ENCODE measurements around the gene ADCY10.

ADCY10 gene, protein sequence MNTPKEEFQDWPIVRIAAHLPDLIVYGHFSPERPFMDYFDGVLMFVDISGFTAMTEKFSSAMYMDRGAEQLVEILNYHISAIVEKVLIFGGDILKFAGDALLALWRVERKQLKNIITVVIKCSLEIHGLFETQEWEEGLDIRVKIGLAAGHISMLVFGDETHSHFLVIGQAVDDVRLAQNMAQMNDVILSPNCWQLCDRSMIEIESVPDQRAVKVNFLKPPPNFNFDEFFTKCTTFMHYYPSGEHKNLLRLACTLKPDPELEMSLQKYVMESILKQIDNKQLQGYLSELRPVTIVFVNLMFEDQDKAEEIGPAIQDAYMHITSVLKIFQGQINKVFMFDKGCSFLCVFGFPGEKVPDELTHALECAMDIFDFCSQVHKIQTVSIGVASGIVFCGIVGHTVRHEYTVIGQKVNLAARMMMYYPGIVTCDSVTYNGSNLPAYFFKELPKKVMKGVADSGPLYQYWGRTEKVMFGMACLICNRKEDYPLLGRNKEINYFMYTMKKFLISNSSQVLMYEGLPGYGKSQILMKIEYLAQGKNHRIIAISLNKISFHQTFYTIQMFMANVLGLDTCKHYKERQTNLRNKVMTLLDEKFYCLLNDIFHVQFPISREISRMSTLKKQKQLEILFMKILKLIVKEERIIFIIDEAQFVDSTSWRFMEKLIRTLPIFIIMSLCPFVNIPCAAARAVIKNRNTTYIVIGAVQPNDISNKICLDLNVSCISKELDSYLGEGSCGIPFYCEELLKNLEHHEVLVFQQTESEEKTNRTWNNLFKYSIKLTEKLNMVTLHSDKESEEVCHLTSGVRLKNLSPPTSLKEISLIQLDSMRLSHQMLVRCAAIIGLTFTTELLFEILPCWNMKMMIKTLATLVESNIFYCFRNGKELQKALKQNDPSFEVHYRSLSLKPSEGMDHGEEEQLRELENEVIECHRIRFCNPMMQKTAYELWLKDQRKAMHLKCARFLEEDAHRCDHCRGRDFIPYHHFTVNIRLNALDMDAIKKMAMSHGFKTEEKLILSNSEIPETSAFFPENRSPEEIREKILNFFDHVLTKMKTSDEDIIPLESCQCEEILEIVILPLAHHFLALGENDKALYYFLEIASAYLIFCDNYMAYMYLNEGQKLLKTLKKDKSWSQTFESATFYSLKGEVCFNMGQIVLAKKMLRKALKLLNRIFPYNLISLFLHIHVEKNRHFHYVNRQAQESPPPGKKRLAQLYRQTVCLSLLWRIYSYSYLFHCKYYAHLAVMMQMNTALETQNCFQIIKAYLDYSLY (N-terminal part only)

DNA sequence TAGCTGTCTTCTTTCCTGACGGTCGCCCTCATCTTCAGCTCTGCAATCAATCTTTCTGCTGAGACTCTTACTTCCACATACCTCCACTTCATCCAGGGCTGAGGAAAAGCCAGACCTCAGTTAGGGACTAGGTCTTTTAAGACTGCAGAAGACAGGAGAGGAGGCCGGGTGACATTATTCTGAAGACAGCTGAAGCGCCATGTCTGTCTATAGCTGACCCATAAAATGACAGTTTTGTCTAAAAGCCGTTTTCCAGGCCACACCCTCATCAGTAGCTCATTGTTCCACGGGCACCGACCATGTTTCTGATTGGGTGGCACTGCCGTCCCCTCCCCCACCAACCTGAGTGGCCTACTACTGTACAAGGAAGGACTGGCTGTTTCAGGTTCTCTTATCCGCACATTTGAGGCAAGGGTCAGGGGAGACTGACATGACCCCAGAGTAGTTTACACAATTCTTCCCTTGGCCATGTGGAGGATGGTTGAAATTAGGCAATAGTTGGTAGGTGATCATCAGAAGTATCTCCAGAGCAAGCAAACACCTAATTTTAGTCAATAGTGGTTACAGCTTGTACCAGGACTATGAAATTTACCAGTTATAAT is at the start of gene ADCY10:
Gene ADCY10, minus strand, starts transcription at position 240 of the 602 bp plus-strand sequence. CDS start 8,994 bp downstream, outside the sequence.
- no peak for DNase-seq
- in situ Hi-C loops (cut with MboI; ENCODE audit: low pct_unique_long_range_greater_than_20kb, low sequenced_read_pairs), result no loop called here

DNA sequence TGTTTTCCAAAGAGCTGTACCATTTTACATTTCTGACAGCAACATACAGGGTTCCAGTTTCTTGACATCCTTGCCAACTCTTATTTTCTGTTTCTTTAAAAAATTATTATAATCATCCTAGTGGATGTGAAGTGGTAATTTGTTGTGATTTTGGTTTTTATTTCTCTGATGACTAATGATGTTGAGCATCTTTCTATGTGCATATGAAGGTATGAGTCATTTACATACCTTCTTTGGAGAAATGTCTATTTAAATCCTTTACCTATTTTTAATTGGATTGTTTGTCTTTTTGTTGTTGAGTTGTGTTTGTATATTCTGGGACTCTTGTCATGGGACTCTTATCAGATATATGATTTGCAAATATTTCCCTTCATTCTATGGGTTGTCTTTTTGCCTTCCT is 43.8 kb upstream of the ADCY10 start:
- in situ Hi-C loops (cut with MboI; ENCODE audit: low pct_unique_long_range_greater_than_20kb, low sequenced_read_pairs), result no loop called here
- no peak for DNase-seq

DNA sequence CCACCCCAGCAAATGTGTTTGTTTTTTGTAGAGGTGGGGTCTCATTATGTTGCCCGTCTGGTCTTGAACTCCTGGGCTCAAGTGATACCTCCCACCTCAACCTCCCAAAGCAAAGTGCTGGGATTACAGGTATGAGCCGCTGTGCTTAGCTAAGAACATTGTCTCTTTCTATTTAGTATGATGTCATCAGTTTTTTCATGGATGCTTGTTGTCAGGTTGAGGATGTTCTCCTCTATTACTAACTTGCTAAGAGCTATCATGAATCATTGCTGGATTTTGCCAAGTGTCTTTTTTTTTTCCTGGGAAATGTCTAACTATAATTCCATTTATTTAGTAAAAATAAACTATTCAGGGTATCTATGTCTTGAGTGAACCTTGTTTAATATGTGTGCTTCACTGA is 42.0 kb upstream of the ADCY10 start:
- in situ Hi-C loops (cut with MboI; ENCODE audit: low pct_unique_long_range_greater_than_20kb, low sequenced_read_pairs), result no loop called here
- DNase-seq, result no peak

DNA sequence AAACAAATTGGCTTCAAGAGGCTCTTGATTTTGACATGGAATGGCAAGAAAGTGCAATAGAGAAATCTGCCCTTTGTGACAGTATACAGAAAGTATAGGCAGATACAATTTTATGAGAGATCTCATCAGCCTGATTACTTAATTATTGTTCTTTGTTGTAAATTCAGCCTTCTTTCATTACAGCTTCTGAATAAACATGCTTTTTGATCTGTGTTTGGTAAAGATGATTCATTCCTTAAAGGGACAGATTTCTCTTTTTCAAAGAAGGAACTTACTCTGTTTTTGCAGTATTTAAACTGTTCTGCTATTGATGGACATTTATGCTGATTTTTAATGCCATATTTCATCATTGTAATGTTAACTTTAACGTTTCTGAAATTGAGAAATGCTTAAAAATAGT is 36.6 kb upstream of the ADCY10 start:
- in situ Hi-C loops (cut with MboI; ENCODE audit: low pct_unique_long_range_greater_than_20kb, low sequenced_read_pairs), result no loop called here
- no peak for DNase-seq

DNA sequence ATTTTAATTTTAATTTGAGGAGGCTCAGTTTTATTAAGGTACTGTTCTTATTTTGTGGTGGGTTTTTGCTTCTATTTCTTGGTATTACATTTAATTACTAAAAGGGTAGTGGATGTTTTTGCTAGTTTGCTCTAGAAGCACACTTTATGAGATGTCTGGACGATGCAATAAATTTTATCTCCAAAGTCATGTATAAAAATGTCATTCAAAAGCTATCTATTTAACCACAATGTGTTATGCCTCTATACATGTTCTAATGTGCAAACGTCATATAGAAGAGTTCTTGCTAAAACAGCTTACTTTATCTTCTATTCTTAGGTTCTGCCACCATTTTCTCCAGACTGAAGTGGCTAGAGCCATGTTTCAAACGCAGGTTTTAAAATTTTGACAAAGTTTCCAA is 35.9 kb upstream of the ADCY10 start:
- no peak for DNase-seq
- in situ Hi-C loops (cut with MboI; ENCODE audit: low pct_unique_long_range_greater_than_20kb, low sequenced_read_pairs), result no loop called here

DNA sequence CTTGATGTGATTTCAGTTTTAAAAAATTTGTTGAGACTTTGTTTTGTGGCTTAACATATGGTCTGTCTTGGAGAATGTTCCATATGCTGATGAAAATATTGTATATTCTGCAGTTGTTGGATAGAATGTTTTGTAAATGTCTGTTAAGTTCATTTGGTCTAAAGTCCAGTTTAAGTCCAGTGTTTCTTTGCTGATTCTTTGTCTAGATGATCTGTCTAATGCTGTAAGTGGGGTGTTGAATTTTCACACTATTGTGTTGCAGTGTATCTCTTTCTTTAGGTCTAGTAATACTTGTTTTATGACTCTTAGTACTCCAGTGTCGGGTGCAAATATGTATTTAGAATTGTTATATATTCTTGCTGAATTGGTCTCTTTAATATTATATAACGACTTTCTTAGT is 33.8 kb upstream of the ADCY10 start:
- in situ Hi-C loops (cut with MboI; ENCODE audit: low pct_unique_long_range_greater_than_20kb, low sequenced_read_pairs), result no loop called here
- no peak for DNase-seq

DNA sequence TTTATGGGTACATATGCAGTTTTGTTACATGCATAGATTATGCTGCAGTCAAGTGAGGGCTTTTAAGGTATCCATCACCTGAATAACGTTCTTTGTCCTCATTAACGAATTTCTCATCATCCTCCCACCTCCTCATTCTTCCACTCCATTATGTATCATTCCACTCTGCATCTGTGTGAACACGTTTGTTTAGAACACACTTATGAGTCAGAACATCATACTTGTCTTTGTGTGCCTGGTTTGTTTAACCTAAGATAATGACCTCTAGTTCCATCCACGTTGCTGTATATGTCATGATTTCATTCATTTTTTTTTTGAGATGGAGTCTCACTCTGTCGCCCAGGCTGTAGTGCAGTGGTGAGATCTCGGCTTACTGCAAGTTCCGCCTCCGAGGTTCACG is 29.6 kb upstream of the ADCY10 start:
- in situ Hi-C loops (cut with MboI; ENCODE audit: low pct_unique_long_range_greater_than_20kb, low sequenced_read_pairs), result no loop called here
- DNase-seq, result no peak

DNA sequence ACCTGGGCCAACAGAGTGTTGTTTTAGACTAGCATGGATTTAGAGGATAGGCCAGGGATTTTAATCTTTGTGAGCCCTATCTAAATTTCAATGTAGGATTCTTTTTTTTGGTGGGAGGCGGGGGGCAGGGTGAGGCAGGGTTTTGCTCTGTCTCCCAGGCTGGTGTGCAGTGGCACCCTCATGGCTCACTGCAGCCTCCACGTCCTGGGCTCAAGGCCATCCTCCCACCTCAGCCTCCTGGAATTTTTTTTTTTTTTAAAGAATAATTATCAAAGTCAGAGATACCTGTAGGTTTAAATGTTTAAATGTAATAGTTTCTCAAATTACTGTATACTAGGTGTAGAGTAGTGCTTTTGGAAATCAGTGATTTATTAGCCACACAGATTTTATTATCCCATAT is 26.3 kb upstream of the ADCY10 start:
- in situ Hi-C loops (cut with MboI; ENCODE audit: low pct_unique_long_range_greater_than_20kb, low sequenced_read_pairs), result no loop called here

DNA sequence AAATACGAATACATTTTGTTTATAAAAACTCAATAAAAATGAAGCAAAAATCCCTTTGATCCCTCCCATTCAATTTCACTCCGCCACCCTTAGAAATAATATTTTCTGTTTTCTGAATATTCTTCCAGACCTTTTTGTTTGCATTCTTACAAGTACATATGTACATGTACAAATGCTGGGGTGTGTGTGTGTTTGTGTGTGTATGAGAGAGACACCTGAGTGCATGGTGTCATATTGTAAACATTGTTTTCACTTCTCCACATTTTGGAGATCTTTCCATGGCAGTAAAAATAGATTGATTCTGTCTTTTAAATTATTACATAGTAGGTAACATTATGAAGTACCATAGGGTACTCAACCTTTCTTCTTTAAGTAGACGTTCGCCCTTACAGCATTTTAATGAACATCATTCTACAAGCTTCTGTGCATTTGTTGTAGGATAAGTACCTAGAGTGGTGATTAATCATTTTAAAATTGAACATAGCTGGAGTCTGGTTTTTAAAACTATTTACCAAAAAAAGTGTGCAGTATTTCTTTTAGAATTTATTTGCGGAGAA is 24.2 kb upstream of the ADCY10 start:
- in situ Hi-C loops (cut with MboI; ENCODE audit: low pct_unique_long_range_greater_than_20kb, low sequenced_read_pairs), result no loop called here
- DNase-seq, result peak; percentile 40

More for the DNA sequence above, 26.3 kb upstream of the ADCY10 start:
- no peak for DNase-seq

DNA sequence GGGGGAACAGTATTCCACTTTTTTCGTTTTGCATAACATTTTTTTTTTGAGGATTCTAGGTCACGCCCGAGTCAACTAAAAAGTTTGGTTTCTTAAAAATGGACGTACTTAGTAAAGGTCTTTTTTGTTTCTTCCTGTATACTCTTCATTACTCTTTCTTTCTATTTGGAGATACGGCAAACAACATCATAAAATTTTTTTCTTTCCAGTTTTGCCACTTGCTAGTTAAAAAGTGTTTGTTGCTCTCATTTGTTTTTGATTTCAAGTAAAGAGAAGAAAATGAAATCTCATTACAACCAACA is 23.7 kb upstream of the ADCY10 start:
- DNase-seq, result no peak
- in situ Hi-C loops (cut with MboI; ENCODE audit: low pct_unique_long_range_greater_than_20kb, low sequenced_read_pairs), result no loop called here

DNA sequence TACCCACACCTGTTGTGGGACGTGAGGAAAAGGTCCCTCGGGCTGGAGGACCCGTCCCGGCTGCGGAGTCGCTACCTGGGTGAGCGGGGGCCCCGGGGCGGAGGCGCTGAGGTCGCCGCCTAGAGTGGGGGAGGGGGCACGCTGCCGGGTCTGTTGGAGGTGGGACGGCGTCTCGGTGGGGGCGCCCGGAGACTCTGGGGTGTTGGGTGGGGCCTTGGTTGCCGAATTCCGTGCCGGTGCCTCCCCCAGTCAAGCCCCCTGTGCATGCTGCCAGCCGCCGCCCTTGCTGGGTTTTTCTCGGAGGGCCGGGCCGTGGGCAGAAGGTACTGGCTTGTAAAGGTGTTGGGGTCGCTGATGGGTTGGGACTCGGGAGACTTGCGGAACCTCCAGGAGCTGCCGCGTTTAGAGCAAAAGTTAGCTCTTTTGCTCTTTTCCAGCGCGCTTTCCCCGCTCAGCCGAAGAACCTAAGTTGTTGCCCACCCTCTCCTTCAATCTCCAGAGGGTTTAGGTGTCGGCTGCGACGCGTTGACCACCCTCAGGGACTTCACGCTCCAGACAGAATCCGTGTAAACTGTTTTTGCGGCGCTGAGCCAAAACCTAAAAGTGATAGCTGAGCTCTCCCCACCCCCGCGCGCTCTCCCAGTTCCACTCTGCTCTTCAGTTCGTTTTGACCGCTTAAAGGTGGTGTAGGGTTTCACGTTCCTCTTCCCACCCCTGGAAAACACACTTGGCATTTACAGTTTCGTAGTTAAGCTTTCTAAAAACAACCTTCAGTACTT is 23.2 kb upstream of the ADCY10 start, which contains the start of gene MPC2:
Gene MPC2, minus strand, starts transcription at position 143 of the 779 bp plus-strand sequence. CDS start 1,231 bp downstream, outside the sequence.
- peak; percentile 82 for DNase-seq
- in situ Hi-C loops (cut with MboI; ENCODE audit: low pct_unique_long_range_greater_than_20kb, low sequenced_read_pairs), result no loop called here

DNA sequence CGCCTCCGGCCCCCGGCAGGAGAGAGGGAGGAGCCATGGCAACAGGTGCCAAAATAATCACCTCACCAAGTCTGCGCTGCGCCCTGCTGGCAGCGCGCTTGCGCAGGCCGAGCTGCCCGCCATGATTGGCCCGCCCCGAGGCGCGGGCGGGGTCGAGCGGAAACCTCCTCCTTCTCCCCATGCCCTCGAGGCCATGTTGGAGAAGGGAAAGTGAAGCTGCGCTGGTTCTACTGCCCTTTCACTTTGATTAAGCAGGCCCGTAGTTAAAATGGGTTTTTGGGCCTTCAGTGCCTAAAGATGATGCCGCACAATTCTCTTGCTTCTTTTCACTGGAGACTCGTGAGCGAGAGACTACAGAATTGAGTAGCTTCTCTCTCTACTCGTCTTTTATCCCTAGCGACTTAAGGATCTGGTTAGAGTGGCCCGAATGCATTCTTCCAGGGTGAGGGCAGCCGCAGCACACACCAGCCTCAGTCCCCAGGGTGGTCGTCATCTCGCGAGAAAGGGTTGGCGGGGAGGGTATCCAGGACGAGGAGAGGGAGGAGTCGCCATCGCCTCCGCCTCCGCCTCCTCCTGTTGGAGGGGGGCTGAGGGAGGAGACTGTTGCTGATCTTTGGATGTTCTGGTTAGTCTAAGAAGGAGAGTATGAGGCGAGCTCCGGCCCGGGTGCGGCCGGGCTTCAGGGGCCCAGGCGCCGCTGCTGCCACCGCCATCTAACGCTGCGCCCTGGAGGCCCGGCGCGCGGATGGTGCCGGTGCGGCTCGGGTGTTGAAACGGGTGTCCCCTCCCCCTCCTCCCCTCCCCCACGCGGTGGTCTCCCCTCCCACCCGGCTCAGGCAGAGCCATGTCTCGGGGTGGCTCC is 22.4 kb upstream of the ADCY10 start, which contains the start of gene DCAF6:
Gene DCAF6, plus strand, starts transcription at position 616 of the 862 bp plus-strand sequence. Its CDS starts 229 bp downstream, at position 845.
- in situ Hi-C loops (cut with MboI; ENCODE audit: low pct_unique_long_range_greater_than_20kb, low sequenced_read_pairs), result no loop called here
- peak; percentile 99 for DNase-seq

DNA sequence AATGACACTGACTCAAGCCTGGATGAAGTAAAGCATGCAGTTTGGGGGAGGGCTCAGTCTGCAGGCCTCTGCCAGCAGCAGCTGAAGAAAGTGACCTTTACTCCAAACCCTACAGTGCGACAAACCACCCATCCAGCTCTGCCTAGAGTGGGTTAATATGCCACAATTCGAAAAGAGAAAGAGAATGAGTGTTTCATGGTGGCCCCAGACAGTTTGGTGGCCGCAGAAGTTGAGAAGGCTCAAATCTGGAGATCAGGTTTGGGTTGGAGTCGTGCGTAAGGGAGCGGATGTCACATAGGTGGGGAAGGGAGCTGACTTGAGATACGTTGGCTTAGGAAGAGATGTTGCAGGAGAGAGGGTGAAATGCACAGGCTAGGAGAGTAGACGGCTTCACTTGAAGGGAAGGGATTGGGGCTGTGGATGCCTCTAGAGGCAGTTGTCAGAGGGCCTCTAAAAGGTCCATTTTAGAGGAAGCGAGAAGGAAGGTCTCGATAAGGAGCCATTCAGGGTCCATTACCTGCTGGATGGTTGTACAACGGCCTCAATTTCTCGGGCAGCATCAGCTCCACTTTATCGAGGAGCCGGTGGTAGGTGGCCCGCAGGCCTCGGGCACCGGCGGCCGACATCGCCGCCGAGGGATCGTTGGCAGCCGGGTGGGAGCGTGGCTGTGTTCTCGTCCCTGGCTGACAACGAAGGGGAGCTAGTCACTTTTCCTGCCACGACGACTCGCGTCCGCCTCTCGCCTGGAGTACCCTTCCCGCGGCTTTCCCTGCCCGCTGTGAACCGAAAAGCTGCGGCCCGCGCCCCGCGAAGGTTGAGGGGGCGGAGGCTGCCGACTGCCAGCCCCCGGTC is 21.5 kb upstream of the ADCY10 start:
- DNase-seq, result peak; percentile 68

DNA sequence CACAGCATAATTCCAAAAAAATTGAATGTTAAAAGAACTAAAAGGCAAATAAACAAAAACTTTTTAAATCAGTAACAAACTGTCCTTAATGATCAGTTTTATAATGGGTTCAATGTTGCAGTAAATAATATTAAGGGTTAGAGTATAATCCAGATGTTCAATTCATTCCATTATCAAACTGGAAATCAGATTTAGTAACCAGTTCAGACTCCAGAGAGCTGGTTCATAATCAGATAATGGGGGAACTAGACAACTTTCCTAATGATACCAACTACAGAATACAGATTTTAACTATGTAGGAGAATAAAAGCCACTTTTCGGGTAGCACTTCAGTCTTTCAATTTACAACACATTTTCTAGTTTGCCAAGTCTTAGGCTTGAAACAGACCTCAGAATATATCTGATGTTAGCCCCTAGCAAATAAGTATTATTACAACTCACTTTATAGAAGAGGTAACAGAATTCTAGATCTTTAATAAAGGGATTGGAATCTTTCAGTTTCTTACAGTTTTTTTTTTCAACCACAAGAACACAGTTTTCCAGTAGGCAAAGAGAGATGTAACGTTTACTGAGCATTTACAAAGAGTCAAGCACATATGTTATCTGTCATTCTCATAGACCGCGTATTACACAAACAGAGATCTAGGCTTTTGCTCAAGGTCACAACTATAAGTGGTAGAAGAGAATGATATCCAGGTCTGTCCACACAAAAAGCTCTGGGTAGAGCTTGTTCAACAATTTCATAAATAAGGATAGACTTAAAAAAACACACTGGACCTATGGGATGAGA is 20.7 kb upstream of the ADCY10 start:
- in situ Hi-C loops (cut with MboI; ENCODE audit: low pct_unique_long_range_greater_than_20kb, low sequenced_read_pairs), result no loop called here
- no peak for DNase-seq

More for the DNA sequence above, 21.5 kb upstream of the ADCY10 start:
- in situ Hi-C loops (cut with MboI; ENCODE audit: low pct_unique_long_range_greater_than_20kb, low sequenced_read_pairs), result no loop called here

DNA sequence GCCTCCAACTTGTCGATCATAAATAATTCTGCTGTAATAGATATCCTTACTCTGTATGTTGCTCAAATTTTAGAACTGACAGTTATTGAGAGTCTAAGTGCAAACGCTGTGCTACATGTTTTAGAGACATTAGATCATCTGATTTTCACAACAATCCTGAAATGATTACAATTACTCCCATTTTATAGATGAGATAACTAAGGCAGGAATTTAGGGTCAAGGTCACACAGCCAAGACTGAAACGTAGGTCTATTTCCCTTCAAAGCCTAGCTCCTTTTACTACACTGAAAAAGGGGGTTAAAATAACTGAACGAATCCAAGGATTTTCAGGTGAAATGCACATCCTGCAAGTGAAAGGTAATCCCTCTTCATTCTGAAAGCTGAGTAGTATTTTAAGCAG is 19.9 kb upstream of the ADCY10 start:
- no peak for DNase-seq
- in situ Hi-C loops (cut with MboI; ENCODE audit: low pct_unique_long_range_greater_than_20kb, low sequenced_read_pairs), result no loop called here

DNA sequence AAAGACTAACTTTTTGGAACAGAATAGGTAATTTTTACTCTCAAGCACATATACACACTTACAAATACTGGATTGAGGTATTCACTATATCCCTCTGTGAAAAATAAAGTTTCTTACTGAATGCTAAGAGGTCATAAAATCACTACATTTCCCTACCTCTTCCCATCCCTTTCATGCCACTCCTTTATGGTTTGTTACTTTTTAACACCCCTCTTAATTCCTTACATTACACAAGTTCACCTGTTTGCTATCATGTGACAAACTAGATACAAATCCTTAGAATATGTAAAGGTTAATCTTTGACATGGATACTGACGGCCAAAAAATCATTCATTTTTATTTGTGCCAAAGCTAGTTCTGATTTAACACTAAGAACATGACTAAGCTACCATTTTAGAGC is 15.8 kb upstream of the ADCY10 start:
- no peak for DNase-seq
- in situ Hi-C loops (cut with MboI; ENCODE audit: low pct_unique_long_range_greater_than_20kb, low sequenced_read_pairs), result no loop called here
